Effector memory CD4-positive, alpha-beta T cell (primary cell): ENCODE results near the gene MCM9.
"Not testable (repeated sequence)": the region's sequence is repeated elsewhere in the genome, so short reads cannot be mapped to it uniquely, and the experiment has no call there.

ENCODE experiments used
- DNase-seq, 3 donors: peaks; one replicate each; pipeline ENCODE4 v3.0.0-alpha.2; 2020
- H3K27ac ChIP-seq: 2 replicates; pipeline ENCODE4 v1.7.0; 2013; ENCODE audit warnings: mild to moderate bottlenecking, low read length, moderate library complexity; ENCODE audit not compliant: insufficient read depth, poor library complexity, severe bottlenecking
- H3K27me3 ChIP-seq: replicated peaks from 2 replicates; pipeline ENCODE4 v1.7.0; 2013; ENCODE audit warnings: mild to moderate bottlenecking, low read length; ENCODE audit not compliant: insufficient read depth, control insufficient read depth, poor library complexity, severe bottlenecking
- H3K36me3 ChIP-seq: 2 replicates; pipeline ENCODE4 v1.7.0; 2013; ENCODE audit warnings: mild to moderate bottlenecking, low read length, moderate library complexity; ENCODE audit not compliant: control insufficient read depth, insufficient read depth
- H3K4me1 ChIP-seq: 2 replicates; pipeline ENCODE4 v1.7.0; 2013; ENCODE audit warnings: low read length, mild to moderate bottlenecking; ENCODE audit not compliant: control insufficient read depth, insufficient read depth, poor library complexity, severe bottlenecking
- H3K4me3 ChIP-seq: 2 replicates; pipeline ENCODE4 v1.7.0; 2013; ENCODE audit warnings: low read length, low read depth, mild to moderate bottlenecking; ENCODE audit not compliant: insufficient read depth, poor library complexity, severe bottlenecking
- H3K9me3 ChIP-seq: 2 replicates; pipeline ENCODE4 v1.7.0; 2013; ENCODE audit warnings: mild to moderate bottlenecking, low read length, moderate library complexity; ENCODE audit not compliant: control insufficient read depth

The MCM9 gene

DNA sequence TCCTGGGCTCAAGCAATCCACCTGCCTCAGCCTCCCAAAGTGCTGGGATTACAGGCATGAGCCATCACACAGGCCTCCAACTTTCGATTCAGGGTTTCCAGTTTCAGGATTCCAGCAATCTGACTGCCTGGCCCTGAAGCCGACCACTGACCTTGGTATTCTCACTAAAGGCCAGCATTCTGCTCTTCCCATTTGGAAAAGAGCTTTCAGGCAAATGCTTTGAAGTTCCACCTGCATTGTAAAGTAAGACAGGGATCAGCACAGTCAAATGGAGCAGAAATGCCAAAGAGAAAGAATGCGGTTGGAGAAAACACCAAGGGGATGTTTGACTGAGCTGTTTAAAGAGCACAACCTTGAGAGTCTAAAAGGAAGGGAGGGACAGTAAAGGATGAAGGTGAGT is 166.5 kb downstream of the MCM9 start:
- Histone ChIP-seq H3K9me3 (no peaks in the 10 kb centered on the region), H3K27ac (no peak overlapping the region), H3K4me3 (no peak overlapping the region), H3K36me3 (no peaks in the 10 kb centered on the region), H3K27me3 (no peaks in the 10 kb centered on the region), H3K4me1 (peaks cover 9% of the 10 kb centered on the region)
- no peak for DNase-seq

DNA sequence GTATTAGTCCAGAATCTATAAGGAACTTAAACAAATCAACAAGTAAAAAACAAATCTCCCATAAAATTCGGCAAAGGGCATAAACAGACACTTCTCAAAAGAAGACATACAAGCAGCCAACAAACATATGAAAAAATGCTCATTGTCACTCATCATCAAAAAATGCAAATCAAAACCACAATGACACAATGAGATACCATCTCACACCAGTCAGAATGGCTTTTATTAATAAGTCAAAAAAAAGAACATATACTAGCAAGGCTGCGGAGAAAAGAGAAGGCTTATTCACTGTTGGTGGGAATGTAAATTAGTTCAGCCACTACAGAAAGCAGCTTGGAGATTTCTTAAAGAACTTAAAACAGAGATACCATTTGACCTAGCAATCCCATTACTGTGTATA is 169.6 kb downstream of the MCM9 start:
- H3K4me1 ChIP-seq, H3K27ac ChIP-seq, H3K36me3 ChIP-seq, H3K9me3 ChIP-seq, H3K27me3 ChIP-seq, H3K4me3 ChIP-seq, DNase-seq: not testable (repeated sequence)

DNA sequence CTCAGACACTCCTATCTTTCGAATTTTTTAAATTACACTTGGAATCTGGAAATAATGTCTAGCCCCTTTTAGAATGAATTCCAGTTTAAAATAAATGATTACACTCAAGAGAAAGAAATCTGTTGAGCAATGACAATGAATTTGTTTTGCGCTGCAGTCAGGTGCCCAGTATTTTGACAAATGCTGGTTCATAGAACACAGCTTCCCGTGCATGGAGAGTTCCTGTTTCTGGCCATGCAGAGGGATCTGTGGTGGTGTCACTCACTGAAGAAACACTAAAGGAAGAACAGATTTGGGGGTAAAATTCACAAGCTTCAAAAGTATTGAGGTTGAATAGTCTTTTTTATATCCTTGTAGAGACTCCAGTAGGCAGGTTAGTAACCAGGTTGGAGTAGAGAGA is 170.2 kb downstream of the MCM9 start:
- H3K36me3 ChIP-seq: no peaks in the 10 kb centered on the region
- no peak for DNase-seq
- no peak overlapping the region for H3K27ac ChIP-seq
- no peaks in the 10 kb centered on the region for H3K27me3 ChIP-seq
- H3K4me3 ChIP-seq: no peak overlapping the region
- H3K4me1 ChIP-seq: peaks cover 9% of the 10 kb centered on the region
- no peaks in the 10 kb centered on the region for H3K9me3 ChIP-seq
